Transverse colon (tissue), 4 donors: ENCODE data around the gene ROBO1. TPM values are rescaled to one million over a fixed set of nuclear protein-coding genes. Genes with fewer than 3 reads are reported as not detected.

ENCODE experiments used
- DNase-seq: peaks from one replicate; pipeline ENCODE4 v3.0.0-alpha.2; 2019
- H3K27ac ChIP-seq, 4 donors: fragments of 200-600 bp; sonication (generic); 2 replicates each; pipeline ENCODE4 v1.5.1; 2016 to 2018; ENCODE audit warnings: inconsistent platforms in 4 of 4
- H3K27me3 ChIP-seq: fragments of 200-600 bp; sonication (generic); 2 replicates; pipeline ENCODE4 v1.5.1; 2017; ENCODE audit warnings: inconsistent platforms
- H3K36me3 ChIP-seq, 4 donors: fragments of 200-600 bp; sonication (generic); 2 replicates each; pipeline ENCODE4 v1.5.1; 2017 to 2019; ENCODE audit warnings: inconsistent platforms in 4 of 4
- H3K4me1 ChIP-seq, 4 donors: fragments of 200-600 bp; sonication (generic); 2 replicates each; pipeline ENCODE4 v1.5.1; 2017 to 2020; ENCODE audit warnings: inconsistent platforms in 4 of 4
- H3K4me3 ChIP-seq, 4 donors: fragments of 200-600 bp; sonication (generic); 1 replicate in 1 of 4; 2 replicates in 3 of 4; pipeline versions ENCODE4 v1.5.1 to v1.6.1; 2017 to 2019; ENCODE audit warnings: inconsistent platforms in 4 of 4
- H3K9me3 ChIP-seq, 2 donors: fragments of 200-600 bp; sonication (generic); 2 replicates each; pipeline ENCODE4 v1.5.1; 2017 to 2019; ENCODE audit warnings: inconsistent platforms in 2 of 2
- EP300 ChIP-seq: sonication (generic); formaldehyde crosslinking; IDR thresholded peaks from one replicate; pipeline ENCODE4 v1.6.1; 2017; ENCODE audit warnings: antibody characterized with exemption, low read depth
- POLR2A ChIP-seq: fragments of 450-650 bp; IDR thresholded peaks from one replicate; pipeline ENCODE4 v1.6.1; 2016; ENCODE audit warnings: antibody characterized with exemption, mild to moderate bottlenecking, moderate library complexity
- POLR2AphosphoS5 ChIP-seq, 3 donors: sonication (generic); formaldehyde crosslinking; IDR thresholded peaks; one replicate each; pipeline ENCODE4 v1.6.1; 2016; ENCODE audit warnings: antibody characterized with exemption in 3 of 3
- WGBS, 2 donors: methylation state at CpG; one replicate each; pipeline ENCODE4 v1.1.5; 2018; ENCODE audit warnings: low coverage in 1 of 2; 5-methylcytosine and 5-hydroxymethylcytosine counted together
- in situ Hi-C, 4 donors: fragments of 200-750 bp; cut with MboI; loops; one replicate each; pipeline versions ENCODE4 v1.15.0 to v1.15.1; 2017; ENCODE audit warnings: low sequenced_read_pairs in 3 of 4, low pct_ligation_motif_present in 1 of 4, low pct_unique_long_range_greater_than_20kb in 1 of 4
- intact Hi-C: fragments of 100-400 bp; cut with DNase I; formaldehyde crosslinking; loops from one replicate; pipeline ENCODE4 v1.15.1; 2023; ENCODE audit warnings: low total_unique reads
- total RNA-seq, 4 donors: library from RNA; depleted of rRNA; stranded (reverse); fragments of >200 nt; gene quantifications; one replicate each; pipeline ENCODE4 v1.1.0, GENCODE V29; 2016
- TF ChIP-seq, protein P1 (sequence below), 5 experiments: fragments of 200-600 bp in 3 of 5; fragments of 450-650 bp in 2 of 5; sonication (generic) in 3 of 5; IDR thresholded peaks; 1 replicate in 2 of 5; 2 replicates in 3 of 5; pipeline ENCODE4 v1.5.1; 2016 to 2017; ENCODE audit warnings: antibody characterized with exemption in 5 of 5, inconsistent platforms in 3 of 5, mild to moderate bottlenecking in 2 of 5, moderate library complexity in 1 of 5

Gene ROBO1
- total RNA-seq, 4 donors from 2014 or later = 7.6 to 68.7 (median 9.1) TPM

DNA sequence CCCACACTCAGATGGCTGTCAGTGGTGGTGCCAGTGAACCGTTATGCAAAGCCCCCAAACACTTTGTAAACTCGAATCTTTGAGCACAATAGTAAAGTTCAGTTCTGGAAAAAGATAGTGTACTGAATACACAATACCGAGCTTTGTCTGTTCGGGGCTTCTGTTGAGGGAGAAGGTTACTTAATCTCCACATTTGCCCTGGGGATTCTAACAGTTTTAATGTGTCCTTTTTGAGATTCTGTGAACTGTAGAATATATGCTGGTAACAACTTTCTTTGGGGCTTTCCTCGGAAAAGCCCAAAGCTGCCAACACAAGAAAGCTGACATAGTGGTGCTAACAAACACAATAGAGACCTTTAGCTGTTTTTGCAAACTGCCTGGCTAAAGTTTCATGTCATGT, 686.5 kb downstream of the ROBO1 start:
- Histone ChIP-seq H3K27ac (no peak overlapping the region), H3K4me1 (no peaks in the 10 kb centered on the region), H3K4me3 (no peak overlapping the region), H3K27me3 (no peaks in the 10 kb centered on the region), H3K9me3 (no peaks in the 10 kb centered on the region), H3K36me3 (no peaks in the 10 kb centered on the region)
- TF ChIP-seq POLR2AphosphoS5 (IDR thresholded peaks at IDR 0.05) (no peak), POLR2A (no peak), EP300 (no peak)
- TF ChIP-seq, protein P1, sequence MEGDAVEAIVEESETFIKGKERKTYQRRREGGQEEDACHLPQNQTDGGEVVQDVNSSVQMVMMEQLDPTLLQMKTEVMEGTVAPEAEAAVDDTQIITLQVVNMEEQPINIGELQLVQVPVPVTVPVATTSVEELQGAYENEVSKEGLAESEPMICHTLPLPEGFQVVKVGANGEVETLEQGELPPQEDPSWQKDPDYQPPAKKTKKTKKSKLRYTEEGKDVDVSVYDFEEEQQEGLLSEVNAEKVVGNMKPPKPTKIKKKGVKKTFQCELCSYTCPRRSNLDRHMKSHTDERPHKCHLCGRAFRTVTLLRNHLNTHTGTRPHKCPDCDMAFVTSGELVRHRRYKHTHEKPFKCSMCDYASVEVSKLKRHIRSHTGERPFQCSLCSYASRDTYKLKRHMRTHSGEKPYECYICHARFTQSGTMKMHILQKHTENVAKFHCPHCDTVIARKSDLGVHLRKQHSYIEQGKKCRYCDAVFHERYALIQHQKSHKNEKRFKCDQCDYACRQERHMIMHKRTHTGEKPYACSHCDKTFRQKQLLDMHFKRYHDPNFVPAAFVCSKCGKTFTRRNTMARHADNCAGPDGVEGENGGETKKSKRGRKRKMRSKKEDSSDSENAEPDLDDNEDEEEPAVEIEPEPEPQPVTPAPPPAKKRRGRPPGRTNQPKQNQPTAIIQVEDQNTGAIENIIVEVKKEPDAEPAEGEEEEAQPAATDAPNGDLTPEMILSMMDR (IDR thresholded peaks at IDR 0.05) = no peak
- WGBS, 2 donors = 54% methylated on average over 5 of the region's 5 CpGs
- intact Hi-C loops = loop anchor here (5.0 kb wide), 1 partner anchor 286 kb away; no protein-coding TSS in a partner anchor
- no peak for DNase-seq
- in situ Hi-C loops = loop anchor here (25.0 kb wide), 1 partner anchor 281 kb away; no protein-coding TSS in a partner anchor

DNA sequence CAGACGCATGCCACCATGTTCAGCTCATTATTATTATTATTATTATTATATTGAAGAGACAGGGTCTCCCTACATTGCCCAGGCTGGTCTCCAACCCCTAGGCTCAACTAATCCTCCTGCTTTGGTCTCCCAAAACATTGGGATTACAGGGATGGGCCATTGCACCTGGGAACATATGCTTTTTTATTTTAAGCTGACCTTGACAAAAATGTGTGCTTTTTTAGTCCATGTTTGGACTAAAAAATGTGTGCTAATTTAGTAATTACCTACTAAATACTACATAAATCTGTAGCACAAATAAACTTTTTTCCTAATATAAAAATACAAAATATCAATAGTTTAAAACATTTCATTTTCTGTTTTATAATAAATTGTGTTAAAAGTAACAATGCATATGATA, 693.2 kb downstream of the ROBO1 start:
- Histone ChIP-seq H3K27me3 (no peaks in the 10 kb centered on the region), H3K36me3 (no peaks in the 10 kb centered on the region), H3K4me1 (no peaks in the 10 kb centered on the region), H3K4me3 (no peak overlapping the region), H3K27ac (no peak overlapping the region), H3K9me3 (no peaks in the 10 kb centered on the region)
- intact Hi-C loops = no loop called here
- no peak for TF ChIP-seq POLR2A
- TF ChIP-seq, protein P1 (IDR thresholded peaks at IDR 0.05) = no peak
- TF ChIP-seq EP300 = no peak
- TF ChIP-seq POLR2AphosphoS5 (IDR thresholded peaks at IDR 0.05) = no peak
- no peak for DNase-seq
- WGBS, 2 donors = 71 to 90% methylated on average over 1 of the region's 1 CpG
- in situ Hi-C loops = no loop called here

DNA sequence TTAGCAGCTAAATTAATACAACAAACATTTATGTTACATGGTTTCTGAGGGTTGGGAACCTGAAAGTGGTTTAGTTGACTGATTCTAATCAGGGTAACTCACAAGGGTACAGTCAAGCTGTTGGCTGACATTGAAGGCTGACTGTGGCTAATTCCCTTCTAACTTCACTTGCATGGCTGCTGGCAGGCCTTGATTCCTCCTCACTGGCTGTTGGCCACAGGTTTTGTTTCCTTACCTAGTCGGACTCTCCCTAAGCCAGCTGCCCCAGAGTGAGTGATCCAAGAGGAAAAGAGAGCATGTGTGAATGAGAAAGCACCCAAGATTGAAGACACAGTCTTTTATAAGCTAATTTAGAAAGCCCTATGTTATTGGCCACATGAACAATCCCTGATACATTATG, 700.1 kb downstream of the ROBO1 start:
- Histone ChIP-seq H3K9me3 (no peaks in the 10 kb centered on the region), H3K27ac (no peak overlapping the region), H3K36me3 (no peaks in the 10 kb centered on the region), H3K4me3 (no peak overlapping the region), H3K27me3 (no peaks in the 10 kb centered on the region), H3K4me1 (no peaks in the 10 kb centered on the region)
- TF ChIP-seq, protein P1 (IDR thresholded peaks at IDR 0.05) = no peak
- TF ChIP-seq POLR2A = no peak
- TF ChIP-seq POLR2AphosphoS5 (IDR thresholded peaks at IDR 0.05) = no peak
- TF ChIP-seq EP300 = no peak
- WGBS, 2 donors = 78% methylated on average over 1 of the region's 1 CpG; no CpG with 5 or more reads in 1 of the 2 donors
- no peak for DNase-seq
- in situ Hi-C loops (no loop called here), intact Hi-C loops (no loop called here)

DNA sequence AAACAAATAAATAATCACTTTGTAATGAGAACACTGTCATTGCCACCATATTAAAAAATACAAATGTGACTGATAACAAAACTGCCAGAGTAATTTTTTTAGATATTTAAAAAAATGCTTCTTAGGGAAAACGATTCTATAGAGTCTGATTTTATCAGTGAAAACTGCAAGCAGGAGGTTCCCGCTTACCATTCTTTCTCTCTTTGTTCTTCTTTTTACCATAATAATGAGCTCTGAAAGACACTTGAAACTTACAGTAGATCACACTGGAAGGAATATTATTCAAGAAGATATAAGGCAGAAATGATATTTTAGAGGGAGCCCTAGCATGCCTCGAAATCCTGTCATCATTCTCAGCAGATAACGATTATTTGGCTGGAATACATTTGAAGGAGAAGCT, 701.3 kb downstream of the ROBO1 start:
- no peak overlapping the region for H3K27ac ChIP-seq
- in situ Hi-C loops (no loop called here), intact Hi-C loops (no loop called here)
- WGBS, 2 donors = 62 to 65% methylated on average over 4 of the region's 4 CpGs
- no peaks in the 10 kb centered on the region for H3K27me3 ChIP-seq
- no peaks in the 10 kb centered on the region for H3K4me1 ChIP-seq
- H3K4me3 ChIP-seq = no peak overlapping the region
- H3K9me3 ChIP-seq = no peaks in the 10 kb centered on the region
- no peaks in the 10 kb centered on the region for H3K36me3 ChIP-seq
- DNase-seq = no peak
- no peak for TF ChIP-seq POLR2A
- TF ChIP-seq, protein P1 (IDR thresholded peaks at IDR 0.05) = no peak
- TF ChIP-seq EP300 = no peak
- TF ChIP-seq POLR2AphosphoS5 (IDR thresholded peaks at IDR 0.05) = no peak
